NCI-H2196 treated with DMSO at 0.1 percent for 48 hours (cell line): Measurements from ENCODE around the gene MCRS1.

Experiments used
- DNase-seq: peaks from one replicate; lab custom pipeline; 2025; ENCODE audit not compliant: unreplicated experiment; lab: John Stamatoyannopoulos, UW

MCRS1 gene

GRCh38 chr12:49583366-49584094, 15.6 kb upstream of the MCRS1 start:
- DNase-seq: no peak

GRCh38 chr12:49582850-49583249, 14.9 kb upstream of the MCRS1 start:
- DNase-seq: no peak

- no peak for DNase-seq
Observed at GRCh38 chr12:49582201-49582600, 14.3 kb upstream of the MCRS1 start.

GRCh38 chr12:49580572-49581535, 12.9 kb upstream of the MCRS1 start:
- peak; percentile 70 for DNase-seq

GRCh38 chr12:49578471-49579112, 10.7 kb upstream of the MCRS1 start:
- DNase-seq: no peak

GRCh38 chr12:49577589-49578315, 9.8 kb upstream of the MCRS1 start:
- no peak for DNase-seq

- no peak for DNase-seq
Observed at GRCh38 chr12:49568442-49569162, 660 bp upstream of the MCRS1 start.

GRCh38 chr12:49567302-49567610, 686 bp downstream of the MCRS1 start:
- no peak for DNase-seq

- no peak for DNase-seq
Observed at GRCh38 chr12:49566361-49566760, 1.6 kb downstream of the MCRS1 start.

GRCh38 chr12:49565406-49566265, 2.3 kb downstream of the MCRS1 start:
- DNase-seq: no peak

- DNase-seq: no peak
Observed at GRCh38 chr12:49564686-49565405, 3.1 kb downstream of the MCRS1 start.

GRCh38 chr12:49563951-49564685, 3.8 kb downstream of the MCRS1 start:
- no peak for DNase-seq

GRCh38 chr12:49562831-49563230, 5.1 kb downstream of the MCRS1 start:
- DNase-seq: no peak

- DNase-seq: no peak
Observed at GRCh38 chr12:49562233-49562632, 5.7 kb downstream of the MCRS1 start.

- DNase-seq: no peak
Observed at GRCh38 chr12:49560695-49561094, 7.2 kb downstream of the MCRS1 start.

GRCh38 chr12:49559011-49559675, 8.8 kb downstream of the MCRS1 start:
- DNase-seq: no peak

- DNase-seq: no peak
Observed at GRCh38 chr12:49558526-49558925, 9.4 kb downstream of the MCRS1 start.

- DNase-seq: no peak
Observed at GRCh38 chr12:49557917-49558215, 10.1 kb downstream of the MCRS1 start.
